IMR-90 (cell line): ENCODE data around the gene CEP20. TPM values are rescaled to one million over a fixed set of nuclear protein-coding genes. Genes with fewer than 3 reads are reported as not detected.
A peak's percentile ranks its signal among the peaks of the same experiment; 100 is the strongest.

ENCODE experiments used
- ATAC-seq: fragments of 200-7000 bp; cut with Tn5 transposase; 2 replicates; pipeline ENCODE4 v1.9.1; 2020; ENCODE audit warnings: low read depth, mild to moderate bottlenecking, moderate library complexity
- BruUV-seq: library from RNA; stranded (reverse); fragments of 400-500 nt; replicated peaks from 2 replicates; lab custom pipeline; 2021; lab: Mats Ljungman, UMichigan
- CTCF ChIA-PET: fragments of 300-600 bp; formaldehyde crosslinking; extraction: SDS; loops from one replicate; lab custom pipeline; 2021; ENCODE audit warnings: antibody characterized with exemption; lab: Yijun Ruan, JAX
- POLR2A ChIA-PET: fragments of 300-600 bp; sonication (Branson Sonifier 250); formaldehyde crosslinking; loops from one replicate; lab custom pipeline; 2022; ENCODE audit warnings: antibody characterized with exemption; ENCODE audit not compliant: unreplicated experiment; lab: Charles Lee
- DNase-seq: peaks from one replicate; pipeline ENCODE4 v3.0.0; 2013
- H2AFZ ChIP-seq: replicated peaks from 2 replicates; pipeline ENCODE3; 2013; ENCODE audit warnings: low read length, mild to moderate bottlenecking; ENCODE audit not compliant: poor library complexity
- H2AK5ac ChIP-seq: 2 replicates; pipeline ENCODE4 v1.6.1; 2013; ENCODE audit warnings: low read depth, low read length, inconsistent platforms
- H2AK9ac ChIP-seq: replicated peaks from 2 replicates; pipeline ENCODE3; 2013; ENCODE audit warnings: mild to moderate bottlenecking, low read depth, low read length, moderate library complexity; ENCODE audit not compliant: poor library complexity
- H2BK120ac ChIP-seq: 2 replicates; pipeline ENCODE4 v1.6.1; 2013; ENCODE audit warnings: low read depth, low read length, inconsistent platforms
- H2BK15ac ChIP-seq: 3 replicates; pipeline ENCODE4 v1.6.1; 2013; ENCODE audit warnings: low read depth, low read length, inconsistent platforms
- H2BK20ac ChIP-seq: 2 replicates; pipeline ENCODE4 v1.6.1; 2013; ENCODE audit warnings: low read depth, mild to moderate bottlenecking, inconsistent platforms, low read length, moderate library complexity
- H2BK5ac ChIP-seq: 2 replicates; pipeline ENCODE4 v1.6.1; 2013; ENCODE audit warnings: mild to moderate bottlenecking, low read depth, low read length, inconsistent platforms; ENCODE audit not compliant: poor library complexity, severe bottlenecking
- H3K14ac ChIP-seq: replicated peaks from 2 replicates; pipeline ENCODE4 v1.6.1; 2013; ENCODE audit warnings: low read depth, low read length, inconsistent platforms
- H3K18ac ChIP-seq: 2 replicates; pipeline ENCODE4 v1.6.1; 2013; ENCODE audit warnings: low read depth, low read length, control low read depth
- H3K23ac ChIP-seq: 2 replicates; pipeline ENCODE4 v1.6.1; 2013; ENCODE audit warnings: low read depth, low read length, inconsistent platforms
- H3K27ac ChIP-seq: 2 replicates; pipeline ENCODE4 v1.5.1; 2013; ENCODE audit warnings: mild to moderate bottlenecking, control low read depth, low read length; ENCODE audit not compliant: insufficient read depth
- H3K27me3 ChIP-seq: 2 replicates; pipeline ENCODE4 v1.6.1; 2013; ENCODE audit warnings: low read length; ENCODE audit not compliant: control insufficient read depth, insufficient read depth
- H3K36me3 ChIP-seq: 2 replicates; pipeline ENCODE4 v1.6.1; 2013; ENCODE audit warnings: low read length, mixed read lengths; ENCODE audit not compliant: control insufficient read depth, insufficient read depth
- H3K4ac ChIP-seq: 2 replicates; pipeline ENCODE4 v1.6.1; 2013; ENCODE audit warnings: low read depth, low read length, inconsistent platforms
- H3K4me1 ChIP-seq: 2 replicates; pipeline ENCODE4 v1.6.1; 2013; ENCODE audit warnings: low read length, mixed read lengths; ENCODE audit not compliant: control insufficient read depth, insufficient read depth
- H3K4me2 ChIP-seq: 2 replicates; pipeline ENCODE4 v1.6.1; 2013; ENCODE audit warnings: low read depth, mild to moderate bottlenecking, control low read depth, low read length, moderate library complexity
- H3K4me3 ChIP-seq: 2 replicates; pipeline ENCODE4 v1.5.1; 2013; ENCODE audit warnings: low read depth, mild to moderate bottlenecking, control low read depth, low read length, moderate library complexity; ENCODE audit not compliant: insufficient read depth
- H3K56ac ChIP-seq: 2 replicates; pipeline ENCODE4 v1.6.1; 2013; ENCODE audit warnings: low read length, inconsistent platforms; ENCODE audit not compliant: insufficient read depth; ENCODE audit errors: extremely low read depth
- H3K79me1 ChIP-seq, 2 experiments: 2 replicates each; pipeline ENCODE4 v1.6.1; 2013; ENCODE audit warnings: low read length in 2 of 2, inconsistent platforms in 1 of 2, low read depth in 1 of 2
- H3K9ac ChIP-seq: 2 replicates; pipeline ENCODE4 v1.6.1; 2013; ENCODE audit warnings: low read depth, low read length, control low read depth
- H3K9me1 ChIP-seq: 2 replicates; pipeline ENCODE4 v1.6.1; 2013; ENCODE audit warnings: low read length, inconsistent platforms; ENCODE audit not compliant: insufficient read depth
- H3K9me3 ChIP-seq: 2 replicates; pipeline ENCODE4 v1.6.1; 2013; ENCODE audit warnings: low read length; ENCODE audit not compliant: control insufficient read depth, insufficient read depth
- H4K20me1 ChIP-seq: 2 replicates; pipeline ENCODE4 v1.6.1; 2013; ENCODE audit warnings: low read length, inconsistent platforms; ENCODE audit not compliant: insufficient read depth
- H4K5ac ChIP-seq: 2 replicates; pipeline ENCODE4 v1.6.1; 2013; ENCODE audit warnings: mild to moderate bottlenecking, low read depth, low read length, control low read depth
- H4K8ac ChIP-seq, 2 experiments: 2 replicates each; pipeline ENCODE4 v1.6.1; 2013; ENCODE audit warnings: low read depth in 2 of 2, low read length in 2 of 2, control low read depth in 1 of 2, inconsistent platforms in 1 of 2
- H4K91ac ChIP-seq: 2 replicates; pipeline ENCODE4 v1.6.1; 2013; ENCODE audit warnings: low read depth, low read length, inconsistent platforms; ENCODE audit not compliant: insufficient read depth
- FOS ChIP-seq: fragments of 150-350 bp; IDR thresholded peaks from 2 replicates; pipeline ENCODE4 v1.6.1; 2016; ENCODE audit warnings: low read depth, low read length
- MAFK ChIP-seq: IDR thresholded peaks from 2 replicates; pipeline ENCODE4 v1.6.1; 2012; ENCODE audit warnings: low read depth, low read length, improper control_type of control experiment
- MXI1 ChIP-seq: IDR thresholded peaks from 2 replicates; pipeline ENCODE4 v1.6.1; 2012; ENCODE audit warnings: low read depth, mild to moderate bottlenecking, low read length, moderate library complexity, borderline replicate concordance
- WGBS, 2 experiments: methylation state at CpG; one replicate each; pipeline versions ENCODE4 v1.1.5 to v1.1.7; 2013; ENCODE audit warnings: missing lambda C conversion rate in 2 of 2; ENCODE audit not compliant: insufficient read length in 1 of 2; ENCODE audit errors: extremely low coverage in 2 of 2; 5-methylcytosine and 5-hydroxymethylcytosine counted together
- dilution Hi-C: fragments of 300-500 bp; cut with HindIII; formaldehyde crosslinking; loops from one replicate; pipeline ENCODE4 v1.14.3; 2018; ENCODE audit warnings: low sequenced_read_pairs; ENCODE audit not compliant: unreplicated experiment
- in situ Hi-C: fragments of 300-500 bp; cut with MboI; formaldehyde crosslinking; loops from 3 replicates; pipeline ENCODE4 v1.14.3; 2019; ENCODE audit warnings: low sequenced_read_pairs, inconsistent platforms, mixed read lengths
- intact Hi-C: fragments of 100-400 bp; cut with micrococcal nuclease; formaldehyde crosslinking; loops from 2 replicates; pipeline ENCODE4 v1.10.0; 2022
- polyA plus RNA-seq, 3 experiments: library from polyadenylated mRNA; depleted of rRNA; stranded (reverse); fragments of >200 nt; gene quantifications; 2 replicates each; pipeline ENCODE4 v1.2.3, GENCODE V29; 2012; ENCODE audit warnings: low replicate concordance in 1 of 3
- total RNA-seq: library from RNA; depleted of rRNA; stranded (reverse); fragments of >200 nt; gene quantifications from 2 replicates; pipeline ENCODE4 v1.2.3, GENCODE V29; 2012
- TF ChIP-seq, protein P1 (sequence below): fragments of 150-350 bp; IDR thresholded peaks from 2 replicates; pipeline ENCODE4 v1.6.1; 2017; ENCODE audit warnings: mild to moderate bottlenecking, antibody characterized with exemption, low read length, low read depth

Gene CEP20
- total and polyA plus RNA-seq, 2 of the 4 experiments (the other 2 are of a cell fraction) = 28.8 to 40.1 TPM

DNA sequence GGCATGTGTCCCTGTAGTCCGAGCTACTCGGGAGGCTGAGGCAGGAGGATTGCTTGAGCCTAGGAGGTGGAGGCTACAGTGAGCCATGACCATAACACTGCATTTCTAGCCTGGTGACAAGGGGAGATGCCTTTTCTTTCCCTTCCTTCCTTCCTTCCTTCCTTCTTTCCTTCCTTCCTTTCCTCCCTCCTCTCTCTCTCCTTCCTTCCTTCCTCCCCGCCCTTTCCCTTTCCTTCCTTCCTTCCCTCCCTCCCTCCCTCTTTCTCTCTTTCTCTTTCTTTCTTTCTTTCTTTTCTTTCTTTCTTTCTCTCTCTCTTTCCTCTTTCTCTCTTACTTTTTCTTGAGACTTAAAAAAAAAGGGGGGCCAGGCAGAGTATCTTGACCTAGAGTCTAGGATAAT, 3.1 kb upstream of the CEP20 start:
- BruUV-seq = no TSS peak
- Histone ChIP-seq H3K9me3 (no peaks in the 10 kb centered on the region), H3K14ac (no peak overlapping the region), H4K5ac (no peak overlapping the region), H3K4me1 (peaks cover 3% of the 10 kb centered on the region), H2AK9ac (no peak overlapping the region), H3K4ac (no peak overlapping the region), H4K91ac (no peak overlapping the region), H3K79me1 (peaks cover 5 to 24% of the 10 kb centered on the region in 2 experiments), H3K4me3 (no peak overlapping the region), H2AK5ac (peak overlapping the region; percentile 72; the same call in 1 of the 2 replicates), H4K20me1 (no peaks in the 10 kb centered on the region), H3K56ac (no peak overlapping the region), H3K18ac (no peak overlapping the region), H2BK20ac (no peak overlapping the region), H4K8ac (no peak overlapping the region), H3K9me1 (peaks cover 6% of the 10 kb centered on the region), H2BK5ac (no peak overlapping the region), H3K9ac (no peak overlapping the region), H3K23ac (no peak overlapping the region), H2AFZ (no peak overlapping the region), H3K4me2 (no peak overlapping the region), H3K36me3 (no peaks in the 10 kb centered on the region), H2BK15ac (no peak overlapping the region), H3K27ac (no peak overlapping the region), H2BK120ac (no peak overlapping the region), H3K27me3 (no peaks in the 10 kb centered on the region)
- in situ Hi-C loops = loop anchor here (25.0 kb wide), 1 partner anchor 121 kb away; no protein-coding TSS in a partner anchor
- TF ChIP-seq MAFK = no peak
- TF ChIP-seq MXI1 = no peak
- TF ChIP-seq, protein P1, sequence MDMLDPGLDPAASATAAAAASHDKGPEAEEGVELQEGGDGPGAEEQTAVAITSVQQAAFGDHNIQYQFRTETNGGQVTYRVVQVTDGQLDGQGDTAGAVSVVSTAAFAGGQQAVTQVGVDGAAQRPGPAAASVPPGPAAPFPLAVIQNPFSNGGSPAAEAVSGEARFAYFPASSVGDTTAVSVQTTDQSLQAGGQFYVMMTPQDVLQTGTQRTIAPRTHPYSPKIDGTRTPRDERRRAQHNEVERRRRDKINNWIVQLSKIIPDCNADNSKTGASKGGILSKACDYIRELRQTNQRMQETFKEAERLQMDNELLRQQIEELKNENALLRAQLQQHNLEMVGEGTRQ = no peak
- TF ChIP-seq FOS = no peak
- ChIA-PET POLR2A (no interaction called here), CTCF (interaction anchor here (0.7 kb wide), 1 partner anchor 16 kb away, joined by 3 read pairs; no protein-coding TSS in a partner anchor)
- dilution Hi-C loops = no loop called here
- intact Hi-C loops = no loop called here
- DNase-seq = no peak
- no peak for ATAC-seq
- no CpG with 5 or more reads among the region's 3 CpGs for WGBS, 2 experiments
